Activated T-helper 1 cell treated with anti-CD3 and anti-CD28 coated beads, Interleukin-2, amount 50 U/mL, for 16 hours (primary cell): ENCODE results near the gene SEPTIN1.
"Not testable (repeated sequence)": the region's sequence is repeated elsewhere in the genome, so short reads cannot be mapped to it uniquely, and the experiment has no call there.

ENCODE experiments used
- DNase-seq, 2 donors: peaks; one replicate each; pipeline ENCODE4 v3.0.0-alpha.2; 2020; ENCODE audit warnings: low read depth in 1 of 2, low spot score in 1 of 2

SEPTIN1 gene

DNA sequence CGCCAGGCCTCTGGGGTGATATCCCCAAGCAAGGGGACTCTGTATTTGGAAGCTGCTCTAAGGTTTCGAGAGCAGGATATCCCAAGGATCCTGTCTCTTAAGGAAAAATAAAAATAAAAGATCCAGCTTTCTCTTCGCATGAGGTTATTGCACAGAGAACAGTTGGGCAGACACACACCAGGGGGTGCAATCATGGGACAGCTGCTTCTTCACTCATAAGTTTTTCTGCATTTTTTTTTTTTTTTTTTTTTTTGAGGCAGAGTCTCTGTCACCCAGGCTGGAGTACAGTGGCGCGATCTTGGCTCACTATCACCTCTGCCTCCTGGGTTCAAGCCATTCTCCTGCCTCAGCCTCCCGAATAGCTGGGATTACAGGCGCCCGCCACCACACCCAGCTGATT is 40.4 kb downstream of the SEPTIN1 start:
- DNase-seq: not testable (repeated sequence)

DNA sequence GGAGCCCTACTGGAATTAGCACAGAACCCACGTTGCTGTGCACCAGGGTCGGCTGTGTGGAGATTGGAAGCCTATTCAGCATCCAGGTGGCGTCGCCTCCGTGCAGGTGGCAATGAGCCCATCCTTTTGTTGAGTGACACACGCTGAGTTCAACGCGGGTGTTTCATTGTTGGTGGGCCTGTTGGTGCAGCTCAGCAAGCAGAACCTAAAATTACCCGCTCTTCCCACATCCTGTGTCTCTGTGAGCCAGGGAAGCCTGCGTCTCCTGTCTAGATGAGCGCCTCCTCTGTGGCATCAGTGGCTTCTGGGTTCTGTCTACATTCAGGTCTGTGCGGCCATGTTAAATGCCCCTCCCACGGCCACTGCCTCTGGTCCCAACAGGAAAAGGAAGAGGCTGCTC is 41.7 kb downstream of the SEPTIN1 start:
- DNase-seq: no peak

DNA sequence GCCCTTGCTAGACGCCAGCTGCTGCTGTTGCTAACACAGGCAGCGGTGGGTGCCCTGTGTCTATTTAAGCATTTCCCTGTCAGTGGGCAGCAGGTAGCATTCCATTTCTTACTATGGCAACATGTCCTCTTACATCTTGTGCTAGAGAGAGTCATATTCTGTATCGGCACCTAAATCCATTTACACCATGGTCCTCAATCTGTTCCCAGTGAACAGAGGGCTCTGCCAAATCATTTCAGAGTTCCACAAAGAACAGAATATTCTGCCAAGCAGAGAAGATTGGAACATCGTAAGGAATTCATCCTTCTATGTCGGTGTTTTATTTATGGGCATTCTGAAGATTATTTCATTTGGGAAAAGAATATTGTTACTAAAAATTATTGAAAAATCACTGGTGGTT is 43.6 kb downstream of the SEPTIN1 start:
- DNase-seq: not testable (repeated sequence)

DNA sequence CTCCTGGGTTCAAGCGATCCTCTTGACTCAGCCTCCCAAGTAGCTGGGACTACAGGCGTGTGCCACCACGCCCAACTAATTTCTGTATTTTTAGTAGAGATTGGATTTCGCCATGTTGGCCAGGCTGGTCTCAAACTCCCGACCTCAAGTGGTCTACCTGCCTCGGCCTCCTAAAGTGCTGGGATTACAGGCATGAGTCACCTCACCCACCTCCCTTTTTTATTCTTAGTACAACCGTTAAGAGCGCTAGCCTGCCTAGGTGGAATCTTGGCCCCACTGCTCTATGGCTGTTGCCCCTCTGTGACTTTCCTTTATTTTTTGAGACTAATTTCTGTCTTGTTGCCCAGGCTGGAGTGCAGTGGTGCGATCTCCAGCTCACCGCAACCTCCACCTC is 44.4 kb downstream of the SEPTIN1 start:
- DNase-seq: not testable (repeated sequence)

DNA sequence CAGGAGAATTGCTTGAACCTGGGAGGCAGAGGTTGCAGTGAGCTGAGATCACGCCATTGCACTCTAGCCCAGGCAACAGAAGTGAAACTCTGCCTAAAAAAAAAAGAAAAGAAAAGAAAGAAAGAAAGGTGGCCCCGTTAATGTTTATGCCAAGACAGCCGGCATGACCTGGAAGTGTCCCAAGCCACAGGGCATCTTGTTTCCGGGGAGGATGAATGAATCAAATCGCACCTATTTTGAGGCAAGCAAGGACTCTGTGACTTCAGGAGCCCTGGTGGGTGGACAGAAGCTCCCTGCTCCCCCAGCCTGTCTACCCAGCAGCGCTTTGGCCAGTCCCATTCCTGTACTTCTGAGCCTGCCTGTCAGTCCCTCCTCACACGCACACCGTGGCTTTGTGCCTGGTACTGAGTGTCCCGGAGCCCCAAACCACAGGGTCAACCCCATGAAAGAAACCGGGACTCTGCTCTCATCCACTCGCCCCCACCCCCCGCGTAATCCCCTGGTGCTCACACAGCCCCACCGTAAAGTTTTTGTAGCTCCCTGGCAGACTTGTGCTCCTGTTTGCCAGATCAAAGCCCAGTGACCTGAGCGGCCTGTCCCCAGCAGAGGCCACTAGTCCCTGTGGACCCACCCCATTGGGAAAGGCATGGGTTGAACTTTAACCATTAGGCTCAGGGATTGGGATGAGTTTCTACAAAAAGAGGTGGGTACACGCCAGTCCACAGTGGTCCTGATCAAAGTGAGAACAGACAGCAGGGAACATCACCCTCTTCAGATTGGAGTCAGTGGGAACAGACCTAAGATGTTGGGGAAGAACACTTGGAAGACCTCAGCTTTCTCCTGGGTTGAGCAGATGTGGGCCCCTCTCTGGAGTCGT is 46.5 kb downstream of the SEPTIN1 start:
- no peak for DNase-seq

DNA sequence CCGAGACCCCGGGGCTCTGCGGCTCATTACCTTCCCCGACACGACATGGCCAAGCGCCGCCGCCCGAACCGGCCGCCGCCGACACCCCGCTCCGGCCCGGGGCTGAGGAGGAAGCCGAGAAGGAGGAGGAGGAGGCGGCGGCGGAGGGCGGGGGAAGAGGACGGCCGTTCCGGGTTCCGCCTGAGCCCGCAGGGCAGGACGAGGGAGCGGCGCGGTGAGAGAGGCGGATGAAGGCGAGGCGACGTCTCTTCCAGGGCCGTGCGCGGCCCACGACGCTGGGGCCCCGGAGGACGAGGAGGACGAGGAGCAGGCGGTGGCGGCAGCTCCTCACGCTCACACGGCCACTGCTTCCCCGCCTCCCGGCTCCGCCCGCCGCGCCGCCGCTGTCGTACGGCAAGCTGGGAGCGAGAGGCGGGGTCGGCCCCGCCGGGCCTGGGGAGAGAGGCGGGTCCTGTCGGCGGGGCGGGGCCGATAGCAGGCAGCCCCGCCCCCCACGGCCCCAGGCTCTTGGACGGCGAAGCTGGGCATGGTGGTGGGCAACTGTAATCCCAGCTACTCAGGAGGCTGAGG is 47.2 kb downstream of the SEPTIN1 start:
- peak; percentile 53 to 79 for DNase-seq

DNA sequence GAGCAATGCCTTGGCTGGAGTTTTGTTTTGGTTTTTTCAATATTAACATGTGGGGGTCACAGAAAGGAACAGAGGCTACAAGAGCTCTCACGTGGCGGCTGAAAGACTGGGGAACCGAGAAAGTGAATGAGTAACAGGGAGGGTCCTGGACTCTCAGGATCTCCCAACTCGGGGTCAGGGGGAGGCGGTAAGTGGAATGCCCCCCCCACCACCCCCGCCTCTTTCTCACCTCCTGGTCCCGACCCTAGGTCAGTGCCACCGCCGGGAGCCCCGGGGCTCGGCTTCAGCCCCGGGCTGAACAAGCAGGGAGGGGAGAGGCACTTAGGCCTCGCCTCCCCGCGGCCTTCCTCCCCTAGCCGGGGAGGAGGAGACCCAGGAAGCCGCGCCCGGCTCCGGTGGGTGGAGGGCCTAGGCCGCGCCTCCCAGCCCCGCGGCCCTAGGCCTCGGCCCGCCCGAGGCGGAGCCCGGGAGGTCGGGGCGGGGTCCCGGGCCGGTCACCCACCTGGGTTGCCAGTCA is 47.8 kb downstream of the SEPTIN1 start:
- peak; percentile 60 to 81 for DNase-seq
